ENCODE measurements around the gene EAF2.

Gene EAF2

GRCh38 chr3:121924734-121925133 lies 89.7 kb downstream of the EAF2 start:
- POLR2A ChIA-PET (ENCODE audit: low non-redundant PET): no interaction called here
- TF ChIP-seq CTCF (conservative IDR thresholded peaks at IDR 0.05; ENCODE audit: low read depth): no peak
- H3K27ac ChIP-seq: no peak overlapping the region
- DNase-seq (ENCODE audit: low spot score): no peak
- CTCF ChIA-PET: no interaction called here

GRCh38 chr3:121926380-121926779 lies 91.4 kb downstream of the EAF2 start:
- ChIA-PET CTCF (no interaction called here), POLR2A (ENCODE audit: low non-redundant PET) (no interaction called here)
- no peak overlapping the region for H3K27ac ChIP-seq
- no peak for TF ChIP-seq CTCF (conservative IDR thresholded peaks at IDR 0.05; ENCODE audit: low read depth)
- no peak for DNase-seq (ENCODE audit: low spot score)

Data from RWPE1 (cell line).